GM23338 (cell line): ENCODE data around the gene NDUFS7. TPM values are rescaled to one million over a fixed set of nuclear protein-coding genes. Genes with fewer than 3 reads are reported as not detected.
A peak's percentile ranks its signal among the peaks of the same experiment; 100 is the strongest.

ENCODE experiments used
- ATAC-seq: fragments of 200-7000 bp; cut with Tn5 transposase; 3 replicates; pipeline ENCODE4 v1.9.1; 2020
- DNase-seq: peaks from one replicate; pipeline ENCODE4 v3.0.0-alpha.2; 2015; ENCODE audit warnings: low spot score
- H2AFZ ChIP-seq: fragments of 200-600 bp; sonication (generic); 2 replicates; pipeline ENCODE4 v1.8.0; 2016; ENCODE audit warnings: antibody characterized with exemption, mild to moderate bottlenecking, moderate library complexity
- H3F3A ChIP-seq: fragments of 200-600 bp; sonication (generic); replicated peaks from 2 replicates; pipeline ENCODE4 v1.8.0; 2017; ENCODE audit warnings: antibody characterized with exemption, mixed run types, low read depth
- H3K27ac ChIP-seq: fragments of 200-600 bp; sonication (generic); 2 replicates; pipeline ENCODE4 v1.6.1; 2016; ENCODE audit warnings: low read depth
- H3K27me3 ChIP-seq: fragments of 200-600 bp; sonication (generic); 2 replicates; pipeline ENCODE4 v1.8.0; 2016; ENCODE audit warnings: mild to moderate bottlenecking, mixed run types, moderate library complexity; ENCODE audit not compliant: insufficient read depth
- H3K36me3 ChIP-seq: fragments of 200-600 bp; sonication (generic); 2 replicates; pipeline ENCODE4 v1.8.0; 2016; ENCODE audit warnings: mild to moderate bottlenecking; ENCODE audit not compliant: insufficient read depth
- H3K4me1 ChIP-seq: fragments of 200-600 bp; sonication (generic); 2 replicates; pipeline ENCODE4 v1.8.0; 2016; ENCODE audit warnings: mild to moderate bottlenecking, moderate library complexity; ENCODE audit not compliant: insufficient read depth
- H3K4me2 ChIP-seq: fragments of 200-600 bp; sonication (generic); 2 replicates; pipeline ENCODE4 v1.7.1; 2017; ENCODE audit warnings: mixed run types
- H3K4me3 ChIP-seq: fragments of 200-600 bp; sonication (generic); 2 replicates; pipeline ENCODE4 v1.6.1; 2016; ENCODE audit warnings: mixed run types
- H3K79me2 ChIP-seq: fragments of 200-600 bp; sonication (generic); replicated peaks from 2 replicates; pipeline ENCODE4 v1.8.0; 2017; ENCODE audit warnings: mild to moderate bottlenecking; ENCODE audit not compliant: insufficient read depth
- H3K9me2 ChIP-seq: fragments of 200-600 bp; sonication (generic); 2 replicates; pipeline ENCODE4 v1.8.0; 2017; ENCODE audit not compliant: insufficient read depth
- H4K20me1 ChIP-seq: fragments of 200-600 bp; sonication (generic); replicated peaks from 2 replicates; pipeline ENCODE4 v1.8.0; 2017; ENCODE audit warnings: mild to moderate bottlenecking; ENCODE audit not compliant: insufficient read depth
- H3K27ac Mint-ChIP-seq: 2 replicates; pipeline ENCODE4 v1.8.0; 2020; ENCODE audit warnings: inconsistent platforms, mild to moderate bottlenecking, moderate library complexity, mixed read lengths
- H3K27me3 Mint-ChIP-seq: 3 replicates; pipeline ENCODE4 v1.8.0; 2022; ENCODE audit warnings: low read depth, mild to moderate bottlenecking, moderate library complexity, mixed read lengths, inconsistent platforms; ENCODE audit not compliant: insufficient read depth, poor library complexity
- H3K36me3 Mint-ChIP-seq: 3 replicates; pipeline ENCODE4 v1.8.0; 2021; ENCODE audit warnings: low read depth, mild to moderate bottlenecking, inconsistent platforms, moderate library complexity, mixed read lengths
- H3K4me1 Mint-ChIP-seq: 3 replicates; pipeline ENCODE4 v1.8.0; 2020; ENCODE audit warnings: mild to moderate bottlenecking, inconsistent platforms, mixed read lengths
- H3K4me3 Mint-ChIP-seq: 3 replicates; pipeline ENCODE4 v1.8.0; 2021; ENCODE audit warnings: moderate library complexity, mild to moderate bottlenecking, inconsistent platforms, mixed read lengths
- H3K9me3 Mint-ChIP-seq: 3 replicates; pipeline ENCODE4 v1.8.0; 2020; ENCODE audit warnings: moderate library complexity, mild to moderate bottlenecking, inconsistent platforms, mixed read lengths
- CREB1 ChIP-seq: fragments of 250-450 bp; sonication (Bioruptor Pico); IDR thresholded peaks from 2 replicates; pipeline ENCODE4 v1.5.0; 2020; ENCODE audit warnings: low read depth, mild to moderate bottlenecking, moderate library complexity
- EZH2 ChIP-seq: fragments of 200-600 bp; sonication (generic); IDR thresholded peaks from one replicate; pipeline ENCODE4 v1.8.0; 2017; ENCODE audit warnings: antibody characterized with exemption, mild to moderate bottlenecking, low read depth; ENCODE audit not compliant: unreplicated experiment
- EZH2phosphoT487 ChIP-seq: fragments of 200-600 bp; sonication (generic); IDR thresholded peaks from one replicate; pipeline ENCODE4 v1.8.1; 2018; ENCODE audit warnings: antibody characterized with exemption; ENCODE audit not compliant: unreplicated experiment
- JUNB ChIP-seq: IDR thresholded peaks from one replicate; pipeline ENCODE4 v1.6.1; 2016; ENCODE audit warnings: antibody characterized with exemption; ENCODE audit not compliant: unreplicated experiment
- NANOG ChIP-seq: IDR thresholded peaks from 2 replicates; pipeline ENCODE4 v1.6.1; 2016; ENCODE audit warnings: antibody characterized with exemption, borderline replicate concordance
- POLR2AphosphoS5 ChIP-seq: IDR thresholded peaks from 2 replicates; pipeline ENCODE4 v1.6.1; 2016; ENCODE audit warnings: antibody characterized with exemption, low read depth
- STAT1 ChIP-seq: IDR thresholded peaks from one replicate; pipeline ENCODE4 v1.6.1; 2016; ENCODE audit warnings: antibody characterized with exemption; ENCODE audit not compliant: unreplicated experiment
- ZNF114 ChIP-seq: fragments of 250-450 bp; sonication (Bioruptor Pico); IDR thresholded peaks from 2 replicates; pipeline ENCODE4 v1.5.0; 2020; ENCODE audit warnings: mild to moderate bottlenecking, moderate library complexity
- ZNF331 ChIP-seq: fragments of 250-450 bp; sonication (Bioruptor Pico); IDR thresholded peaks from 2 replicates; pipeline ENCODE4 v1.5.0; 2020; ENCODE audit warnings: low read depth, mild to moderate bottlenecking, moderate library complexity
- polyA plus RNA-seq: library from polyadenylated mRNA; unstranded; fragments of >200 nt; fragmentation: Nextera tagmentation; extraction: Ambion mirVana; gene quantifications from 2 replicates; pipeline ENCODE4 v1.2.1, GENCODE V29; 2016
- total RNA-seq: library from RNA; depleted of rRNA; stranded (reverse); fragments of >200 nt; shearing (Covaris generic); gene quantifications from 2 replicates; pipeline ENCODE4 v1.2.3, GENCODE V29; 2014
- TF ChIP-seq, protein P1 (sequence below): IDR thresholded peaks from one replicate; pipeline ENCODE4 v1.6.1; 2018; ENCODE audit warnings: antibody characterized with exemption; ENCODE audit not compliant: unreplicated experiment
- TF ChIP-seq, protein P2 (sequence below): fragments of 250-450 bp; sonication (Bioruptor Pico); IDR thresholded peaks from 2 replicates; pipeline ENCODE4 v1.5.0; 2020; ENCODE audit warnings: mild to moderate bottlenecking, moderate library complexity
- TF ChIP-seq, protein P3 (sequence below): IDR thresholded peaks from 2 replicates; pipeline ENCODE4 v1.6.1; 2016; ENCODE audit warnings: antibody characterized with exemption

The NDUFS7 gene
- total and polyA plus RNA-seq, 2 experiments from 2014 or later = 132 to 203 TPM

- TF ChIP-seq, protein P1, sequence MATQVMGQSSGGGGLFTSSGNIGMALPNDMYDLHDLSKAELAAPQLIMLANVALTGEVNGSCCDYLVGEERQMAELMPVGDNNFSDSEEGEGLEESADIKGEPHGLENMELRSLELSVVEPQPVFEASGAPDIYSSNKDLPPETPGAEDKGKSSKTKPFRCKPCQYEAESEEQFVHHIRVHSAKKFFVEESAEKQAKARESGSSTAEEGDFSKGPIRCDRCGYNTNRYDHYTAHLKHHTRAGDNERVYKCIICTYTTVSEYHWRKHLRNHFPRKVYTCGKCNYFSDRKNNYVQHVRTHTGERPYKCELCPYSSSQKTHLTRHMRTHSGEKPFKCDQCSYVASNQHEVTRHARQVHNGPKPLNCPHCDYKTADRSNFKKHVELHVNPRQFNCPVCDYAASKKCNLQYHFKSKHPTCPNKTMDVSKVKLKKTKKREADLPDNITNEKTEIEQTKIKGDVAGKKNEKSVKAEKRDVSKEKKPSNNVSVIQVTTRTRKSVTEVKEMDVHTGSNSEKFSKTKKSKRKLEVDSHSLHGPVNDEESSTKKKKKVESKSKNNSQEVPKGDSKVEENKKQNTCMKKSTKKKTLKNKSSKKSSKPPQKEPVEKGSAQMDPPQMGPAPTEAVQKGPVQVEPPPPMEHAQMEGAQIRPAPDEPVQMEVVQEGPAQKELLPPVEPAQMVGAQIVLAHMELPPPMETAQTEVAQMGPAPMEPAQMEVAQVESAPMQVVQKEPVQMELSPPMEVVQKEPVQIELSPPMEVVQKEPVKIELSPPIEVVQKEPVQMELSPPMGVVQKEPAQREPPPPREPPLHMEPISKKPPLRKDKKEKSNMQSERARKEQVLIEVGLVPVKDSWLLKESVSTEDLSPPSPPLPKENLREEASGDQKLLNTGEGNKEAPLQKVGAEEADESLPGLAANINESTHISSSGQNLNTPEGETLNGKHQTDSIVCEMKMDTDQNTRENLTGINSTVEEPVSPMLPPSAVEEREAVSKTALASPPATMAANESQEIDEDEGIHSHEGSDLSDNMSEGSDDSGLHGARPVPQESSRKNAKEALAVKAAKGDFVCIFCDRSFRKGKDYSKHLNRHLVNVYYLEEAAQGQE = no peak
- no peak for TF ChIP-seq ZNF114
- TF ChIP-seq EZH2 = no peak
- no peak for TF ChIP-seq POLR2AphosphoS5
Measured at GRCh38 chr19:1360126-1360817, 23.4 kb upstream of the NDUFS7 start (continued).

- no peak overlapping the region for H3K4me3 Mint-ChIP-seq
- Histone ChIP-seq H3K79me2 (peaks cover 52% of the 10 kb centered on the region), H3K4me3 (no peak overlapping the region), H2AFZ (no peak overlapping the region), H4K20me1 (peaks cover 41% of the 10 kb centered on the region), H3F3A (peaks cover 39% of the 10 kb centered on the region), H3K4me1 (peaks cover 33% of the 10 kb centered on the region), H3K9me2 (no peaks in the 10 kb centered on the region), H3K27ac (0 out of 2 replicates have a peak overlapping the region, but pooled peaks have one; percentile 6), H3K36me3 (peaks cover 36% of the 10 kb centered on the region), H3K27me3 (no peaks in the 10 kb centered on the region), H3K4me2 (no peak overlapping the region)
- no peaks in the 10 kb centered on the region for H3K9me3 Mint-ChIP-seq
- H3K27me3 Mint-ChIP-seq = peaks cover 10% of the 10 kb centered on the region
- no peak overlapping the region; the same call in 1 of the 2 replicates for H3K27ac Mint-ChIP-seq
- ATAC-seq (peak; percentile 63), DNase-seq (no peak)
- H3K36me3 Mint-ChIP-seq = peaks cover 88% of the 10 kb centered on the region
- peaks cover 43% of the 10 kb centered on the region for H3K4me1 Mint-ChIP-seq
- no peak for TF ChIP-seq ZNF114
- TF ChIP-seq JUNB = no peak
- no peak for TF ChIP-seq POLR2AphosphoS5
- no peak for TF ChIP-seq ZNF331 (CRISPR knock-in tag)
- TF ChIP-seq, protein P2, sequence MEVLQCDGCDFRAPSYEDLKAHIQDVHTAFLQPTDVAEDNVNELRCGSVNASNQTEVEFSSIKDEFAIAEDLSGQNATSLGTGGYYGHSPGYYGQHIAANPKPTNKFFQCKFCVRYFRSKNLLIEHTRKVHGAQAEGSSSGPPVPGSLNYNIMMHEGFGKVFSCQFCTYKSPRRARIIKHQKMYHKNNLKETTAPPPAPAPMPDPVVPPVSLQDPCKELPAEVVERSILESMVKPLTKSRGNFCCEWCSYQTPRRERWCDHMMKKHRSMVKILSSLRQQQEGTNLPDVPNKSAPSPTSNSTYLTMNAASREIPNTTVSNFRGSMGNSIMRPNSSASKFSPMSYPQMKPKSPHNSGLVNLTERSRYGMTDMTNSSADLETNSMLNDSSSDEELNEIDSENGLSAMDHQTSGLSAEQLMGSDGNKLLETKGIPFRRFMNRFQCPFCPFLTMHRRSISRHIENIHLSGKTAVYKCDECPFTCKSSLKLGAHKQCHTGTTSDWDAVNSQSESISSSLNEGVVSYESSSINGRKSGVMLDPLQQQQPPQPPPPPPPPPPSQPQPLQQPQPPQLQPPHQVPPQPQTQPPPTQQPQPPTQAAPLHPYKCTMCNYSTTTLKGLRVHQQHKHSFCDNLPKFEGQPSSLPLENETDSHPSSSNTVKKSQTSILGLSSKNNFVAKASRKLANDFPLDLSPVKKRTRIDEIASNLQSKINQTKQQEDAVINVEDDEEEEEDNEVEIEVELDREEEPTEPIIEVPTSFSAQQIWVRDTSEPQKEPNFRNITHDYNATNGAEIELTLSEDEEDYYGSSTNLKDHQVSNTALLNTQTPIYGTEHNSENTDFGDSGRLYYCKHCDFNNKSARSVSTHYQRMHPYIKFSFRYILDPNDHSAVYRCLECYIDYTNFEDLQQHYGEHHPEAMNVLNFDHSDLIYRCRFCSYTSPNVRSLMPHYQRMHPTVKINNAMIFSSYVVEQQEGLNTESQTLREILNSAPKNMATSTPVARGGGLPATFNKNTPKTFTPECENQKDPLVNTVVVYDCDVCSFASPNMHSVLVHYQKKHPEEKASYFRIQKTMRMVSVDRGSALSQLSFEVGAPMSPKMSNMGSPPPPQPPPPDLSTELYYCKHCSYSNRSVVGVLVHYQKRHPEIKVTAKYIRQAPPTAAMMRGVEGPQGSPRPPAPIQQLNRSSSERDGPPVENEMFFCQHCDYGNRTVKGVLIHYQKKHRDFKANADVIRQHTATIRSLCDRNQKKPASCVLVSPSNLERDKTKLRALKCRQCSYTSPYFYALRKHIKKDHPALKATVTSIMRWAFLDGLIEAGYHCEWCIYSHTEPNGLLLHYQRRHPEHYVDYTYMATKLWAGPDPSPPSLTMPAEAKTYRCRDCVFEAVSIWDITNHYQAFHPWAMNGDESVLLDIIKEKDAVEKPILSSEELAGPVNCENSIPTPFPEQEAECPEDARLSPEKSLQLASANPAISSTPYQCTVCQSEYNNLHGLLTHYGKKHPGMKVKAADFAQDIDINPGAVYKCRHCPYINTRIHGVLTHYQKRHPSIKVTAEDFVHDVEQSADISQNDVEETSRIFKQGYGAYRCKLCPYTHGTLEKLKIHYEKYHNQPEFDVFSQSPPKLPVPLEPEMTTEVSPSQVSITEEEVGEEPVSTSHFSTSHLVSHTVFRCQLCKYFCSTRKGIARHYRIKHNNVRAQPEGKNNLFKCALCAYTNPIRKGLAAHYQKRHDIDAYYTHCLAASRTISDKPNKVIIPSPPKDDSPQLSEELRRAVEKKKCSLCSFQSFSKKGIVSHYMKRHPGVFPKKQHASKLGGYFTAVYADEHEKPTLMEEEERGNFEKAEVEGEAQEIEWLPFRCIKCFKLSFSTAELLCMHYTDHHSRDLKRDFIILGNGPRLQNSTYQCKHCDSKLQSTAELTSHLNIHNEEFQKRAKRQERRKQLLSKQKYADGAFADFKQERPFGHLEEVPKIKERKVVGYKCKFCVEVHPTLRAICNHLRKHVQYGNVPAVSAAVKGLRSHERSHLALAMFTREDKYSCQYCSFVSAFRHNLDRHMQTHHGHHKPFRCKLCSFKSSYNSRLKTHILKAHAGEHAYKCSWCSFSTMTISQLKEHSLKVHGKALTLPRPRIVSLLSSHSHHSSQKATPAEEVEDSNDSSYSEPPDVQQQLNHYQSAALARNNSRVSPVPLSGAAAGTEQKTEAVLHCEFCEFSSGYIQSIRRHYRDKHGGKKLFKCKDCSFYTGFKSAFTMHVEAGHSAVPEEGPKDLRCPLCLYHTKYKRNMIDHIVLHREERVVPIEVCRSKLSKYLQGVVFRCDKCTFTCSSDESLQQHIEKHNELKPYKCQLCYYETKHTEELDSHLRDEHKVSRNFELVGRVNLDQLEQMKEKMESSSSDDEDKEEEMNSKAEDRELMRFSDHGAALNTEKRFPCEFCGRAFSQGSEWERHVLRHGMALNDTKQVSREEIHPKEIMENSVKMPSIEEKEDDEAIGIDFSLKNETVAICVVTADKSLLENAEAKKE = no peak
- no peak for TF ChIP-seq CREB1 (CRISPR knock-in tag)
- TF ChIP-seq, protein P3, sequence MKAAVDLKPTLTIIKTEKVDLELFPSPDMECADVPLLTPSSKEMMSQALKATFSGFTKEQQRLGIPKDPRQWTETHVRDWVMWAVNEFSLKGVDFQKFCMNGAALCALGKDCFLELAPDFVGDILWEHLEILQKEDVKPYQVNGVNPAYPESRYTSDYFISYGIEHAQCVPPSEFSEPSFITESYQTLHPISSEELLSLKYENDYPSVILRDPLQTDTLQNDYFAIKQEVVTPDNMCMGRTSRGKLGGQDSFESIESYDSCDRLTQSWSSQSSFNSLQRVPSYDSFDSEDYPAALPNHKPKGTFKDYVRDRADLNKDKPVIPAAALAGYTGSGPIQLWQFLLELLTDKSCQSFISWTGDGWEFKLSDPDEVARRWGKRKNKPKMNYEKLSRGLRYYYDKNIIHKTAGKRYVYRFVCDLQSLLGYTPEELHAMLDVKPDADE = no peak
- no peak for TF ChIP-seq NANOG
- no peak for TF ChIP-seq EZH2phosphoT487
- TF ChIP-seq STAT1 = no peak
Measured at GRCh38 chr19:1360818-1361461, 22.8 kb upstream of the NDUFS7 start.
